HG03175 (cell line): Measurements from ENCODE around the gene TYSND1.
A peak's percentile ranks its signal among the peaks of the same experiment; 100 is the strongest.
"Not testable (repeated sequence)": the region's sequence is repeated elsewhere in the genome, so short reads cannot be mapped to it uniquely, and the experiment has no call there.

Source experiments
- ATAC-seq: cut with Tn5 transposase; IDR thresholded peaks from one replicate; pipeline ENCODE4 v1.9.1; 2021; ENCODE audit warnings: mild to moderate bottlenecking, moderate library complexity; ENCODE audit not compliant: unreplicated experiment

TYSND1 gene

DNA sequence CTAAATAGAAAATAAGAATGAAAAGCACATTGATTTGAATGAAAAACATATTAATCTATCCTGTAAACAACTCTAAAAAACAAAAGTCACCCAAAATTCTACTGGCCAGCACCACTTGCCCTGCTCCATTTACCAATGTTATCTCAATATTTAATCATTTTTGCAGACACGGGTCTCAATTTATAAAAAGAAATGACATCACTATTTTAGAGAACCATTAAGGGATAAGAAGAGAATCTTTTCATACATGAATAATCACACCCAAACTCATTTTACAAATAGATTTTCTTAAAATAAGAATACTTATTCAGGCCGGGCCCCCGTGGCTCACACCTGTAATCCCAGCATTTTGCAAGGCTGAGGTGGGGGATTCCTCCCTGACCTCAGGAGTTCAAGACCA lies 19.9 kb upstream of the TYSND1 start:
- ATAC-seq = no peak

DNA sequence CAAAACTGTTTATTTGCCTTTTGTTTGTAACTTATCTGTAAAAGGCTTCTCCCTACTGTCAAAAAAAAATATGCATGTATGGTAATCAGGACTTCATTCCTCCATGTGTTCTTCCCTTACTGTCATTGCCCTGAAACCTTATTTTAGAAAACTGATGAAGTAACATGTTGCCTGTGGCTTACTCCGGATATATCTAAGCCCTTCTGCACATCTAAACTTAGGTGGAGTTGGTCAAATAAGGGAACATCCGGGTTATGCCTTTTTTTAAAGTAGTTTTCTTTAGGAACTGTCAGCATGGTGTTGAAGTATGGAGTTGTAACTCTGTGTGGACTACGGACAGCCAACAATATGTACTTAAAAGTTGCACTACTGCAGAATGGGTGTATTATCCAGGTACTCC lies 17.7 kb upstream of the TYSND1 start:
- no peak for ATAC-seq

DNA sequence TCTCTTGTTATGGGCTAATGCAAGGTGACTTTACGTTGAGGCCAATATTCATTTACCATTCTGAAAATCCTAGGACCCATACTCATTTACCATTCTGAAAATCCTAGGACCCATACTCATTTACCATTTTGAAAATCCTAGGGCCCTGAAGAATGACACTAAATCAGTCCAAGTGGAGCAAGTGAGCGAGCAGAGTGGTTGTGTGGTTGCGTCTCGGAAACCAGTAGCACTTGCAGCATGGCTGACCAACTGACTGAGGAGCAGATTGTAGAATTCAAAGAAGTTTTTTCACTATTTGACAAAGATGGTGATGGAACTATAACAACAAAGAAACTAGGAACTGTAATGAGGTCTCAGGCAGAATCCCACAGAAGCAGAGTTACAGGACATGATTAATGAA lies 16.9 kb upstream of the TYSND1 start:
- no peak for ATAC-seq

DNA sequence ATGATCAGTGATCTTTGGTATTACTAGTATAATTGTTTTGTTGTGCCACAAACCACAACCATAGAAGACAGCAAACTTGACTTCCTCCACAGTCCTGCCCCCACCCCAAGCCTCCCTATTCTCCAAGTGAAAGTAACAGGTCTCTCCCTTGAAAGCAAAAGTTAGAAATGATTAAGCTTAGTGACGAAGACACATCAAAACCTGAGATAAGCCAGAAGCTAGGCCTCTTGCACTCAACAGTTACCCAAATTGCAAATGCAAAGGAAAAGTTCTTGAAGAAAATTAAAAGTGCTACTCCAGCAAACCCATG lies 16.3 kb upstream of the TYSND1 start:
- ATAC-seq = peak; percentile 95

DNA sequence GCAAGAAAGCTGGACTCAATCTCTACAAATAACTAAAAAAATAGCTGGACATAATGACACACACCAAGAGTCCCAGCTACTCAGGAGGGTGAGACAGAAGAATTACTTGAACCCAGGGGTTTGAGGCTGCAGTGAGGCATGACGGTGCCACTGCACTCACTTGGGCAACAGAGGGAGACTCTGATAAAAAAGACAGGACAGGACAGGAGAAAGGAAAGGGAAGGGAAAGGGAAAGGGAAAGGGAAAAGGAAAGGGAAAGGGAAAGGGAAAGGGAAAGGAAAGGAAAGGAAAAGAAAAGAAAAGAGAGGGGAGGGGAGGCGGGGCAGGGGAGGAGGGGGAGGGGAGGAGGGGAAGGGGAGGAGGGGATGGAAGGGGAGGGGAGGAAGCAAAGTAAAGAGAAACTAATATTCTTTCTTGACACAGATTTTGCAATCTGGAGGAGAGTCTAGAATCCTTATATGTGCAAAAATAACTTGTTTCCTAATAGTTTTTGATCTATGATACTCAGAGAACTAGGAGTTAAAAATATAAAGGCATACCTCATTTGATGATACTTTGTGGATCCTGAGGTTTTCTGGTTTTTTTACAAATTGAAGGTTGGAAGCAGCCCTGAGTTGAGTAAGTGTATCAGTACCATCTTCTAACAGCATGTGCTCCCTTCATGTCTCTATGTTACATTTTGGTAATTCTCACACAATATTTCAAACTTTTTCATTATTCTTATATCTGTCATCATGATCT lies 15.8 kb upstream of the TYSND1 start:
- peak; percentile 40 for ATAC-seq

DNA sequence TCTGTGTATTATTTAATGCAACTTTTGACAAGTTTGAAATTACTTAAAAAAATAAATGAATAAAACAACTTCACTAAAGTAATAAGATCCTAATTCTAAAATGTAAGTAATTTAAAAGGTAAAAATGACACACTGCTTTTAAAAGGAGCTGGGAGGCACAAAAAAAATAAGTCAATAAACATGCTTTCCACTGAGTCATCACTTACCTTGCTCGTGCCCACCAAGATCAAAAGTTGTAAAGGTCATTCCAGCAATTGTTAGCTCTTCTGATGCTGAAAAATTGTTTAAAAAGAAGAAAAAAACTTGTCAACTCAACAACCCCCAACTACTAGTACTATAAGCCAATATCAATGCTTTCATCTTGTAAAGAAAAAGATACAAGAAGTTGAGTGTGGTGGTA lies 14.3 kb upstream of the TYSND1 start:
- ATAC-seq = no peak

DNA sequence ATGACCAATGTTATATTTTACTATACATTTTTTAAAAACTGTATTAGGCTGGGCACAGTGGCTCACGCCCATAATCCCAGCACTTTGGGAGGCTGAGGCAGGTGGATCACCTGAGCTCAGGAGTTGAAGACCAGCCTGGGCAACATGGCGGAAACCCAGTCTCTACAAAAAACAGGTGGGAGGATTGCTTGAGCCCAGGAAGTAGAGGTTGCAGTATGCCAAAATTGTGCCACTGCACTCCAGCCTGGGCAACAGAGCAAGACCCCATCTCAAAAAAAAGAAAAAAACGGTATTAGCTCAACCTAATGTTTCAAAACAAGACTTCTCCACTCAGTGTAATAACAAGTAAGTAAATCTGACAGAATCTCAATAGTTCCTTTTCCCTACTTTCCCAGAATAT lies 12.9 kb upstream of the TYSND1 start:
- not testable (repeated sequence) for ATAC-seq

DNA sequence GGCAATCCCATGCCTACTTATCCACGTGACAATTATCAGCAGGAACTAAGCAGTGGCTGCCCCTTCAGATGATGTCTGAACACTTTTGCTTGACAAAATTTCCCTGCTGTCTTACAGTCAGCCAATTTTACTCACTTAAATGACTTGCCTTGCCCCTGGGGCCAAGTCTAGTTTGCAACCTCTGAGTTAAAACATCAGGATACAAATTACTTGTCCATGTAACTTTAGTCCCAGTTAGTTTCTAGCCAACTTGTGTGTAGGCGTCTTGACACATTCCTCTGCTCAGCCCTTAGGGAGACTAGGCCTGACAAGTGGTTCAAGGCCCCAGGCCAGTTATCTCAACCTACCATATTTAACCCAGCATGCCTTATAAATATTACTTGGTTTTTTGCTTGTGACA lies 11.6 kb upstream of the TYSND1 start:
- ATAC-seq = no peak

DNA sequence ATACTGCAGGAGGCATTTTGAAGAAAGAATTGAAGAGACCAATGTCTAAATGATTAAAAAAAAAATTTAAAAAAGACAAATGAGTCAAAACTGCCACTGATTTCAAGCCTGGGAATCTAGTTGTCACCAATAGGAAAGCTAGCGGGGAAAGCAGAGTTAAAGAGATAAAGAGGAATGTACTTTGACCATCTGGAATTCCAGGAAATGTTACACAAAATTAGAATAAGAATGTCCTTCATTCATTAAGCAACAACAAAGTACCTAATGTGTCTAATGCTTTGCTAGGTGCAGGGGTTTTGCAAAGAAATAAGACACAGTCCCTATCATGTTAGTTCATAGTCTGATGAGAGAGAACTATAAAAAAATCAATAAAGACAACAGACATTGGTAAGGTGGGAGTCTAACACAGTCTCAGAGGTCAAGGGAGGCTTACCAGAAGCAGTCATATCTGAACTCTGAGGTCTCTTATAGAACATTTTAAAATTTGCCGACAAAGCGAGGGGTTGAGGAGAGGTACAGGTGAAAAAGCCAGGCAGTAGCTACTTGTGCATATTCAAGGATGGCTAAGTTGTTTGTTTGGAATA lies 8.8 kb upstream of the TYSND1 start:
- ATAC-seq = no peak

DNA sequence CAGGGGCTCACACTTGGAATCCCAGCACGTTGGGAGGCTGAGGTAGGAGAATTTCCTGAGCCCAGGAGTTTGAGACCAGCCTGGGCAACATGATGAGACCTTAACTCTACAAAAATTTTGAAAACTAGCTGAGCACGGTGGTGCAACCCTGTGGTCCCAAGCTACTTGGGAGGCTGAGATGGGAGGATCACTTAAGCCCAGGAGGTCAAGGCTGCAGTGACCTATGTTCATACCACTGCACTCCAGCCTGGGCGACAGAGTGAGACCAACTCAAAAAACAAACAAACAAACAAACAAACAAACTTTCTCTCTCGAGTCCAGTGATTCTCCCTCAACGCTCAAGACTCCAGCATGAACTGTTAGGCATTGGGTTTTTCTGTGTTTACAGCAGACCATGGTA lies 2.0 kb upstream of the TYSND1 start:
- ATAC-seq = no peak

DNA sequence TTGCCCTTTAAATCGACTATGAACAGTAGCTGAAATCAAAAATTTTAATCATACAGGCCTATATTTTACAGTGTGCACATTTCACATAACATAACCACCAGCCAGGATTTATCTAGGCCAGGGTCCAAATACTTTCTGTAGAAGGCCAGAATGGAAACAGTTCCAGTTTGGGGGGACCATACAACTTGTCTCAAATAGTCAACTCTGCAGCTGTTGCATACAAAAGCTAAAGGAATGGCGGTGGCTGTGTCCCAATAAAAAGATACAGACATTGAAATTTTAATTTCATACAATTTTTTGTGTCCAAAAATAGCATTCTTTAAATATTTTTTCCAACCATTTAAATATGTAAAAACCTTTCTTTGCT lies 742 bp upstream of the TYSND1 start:
- no peak for ATAC-seq

DNA sequence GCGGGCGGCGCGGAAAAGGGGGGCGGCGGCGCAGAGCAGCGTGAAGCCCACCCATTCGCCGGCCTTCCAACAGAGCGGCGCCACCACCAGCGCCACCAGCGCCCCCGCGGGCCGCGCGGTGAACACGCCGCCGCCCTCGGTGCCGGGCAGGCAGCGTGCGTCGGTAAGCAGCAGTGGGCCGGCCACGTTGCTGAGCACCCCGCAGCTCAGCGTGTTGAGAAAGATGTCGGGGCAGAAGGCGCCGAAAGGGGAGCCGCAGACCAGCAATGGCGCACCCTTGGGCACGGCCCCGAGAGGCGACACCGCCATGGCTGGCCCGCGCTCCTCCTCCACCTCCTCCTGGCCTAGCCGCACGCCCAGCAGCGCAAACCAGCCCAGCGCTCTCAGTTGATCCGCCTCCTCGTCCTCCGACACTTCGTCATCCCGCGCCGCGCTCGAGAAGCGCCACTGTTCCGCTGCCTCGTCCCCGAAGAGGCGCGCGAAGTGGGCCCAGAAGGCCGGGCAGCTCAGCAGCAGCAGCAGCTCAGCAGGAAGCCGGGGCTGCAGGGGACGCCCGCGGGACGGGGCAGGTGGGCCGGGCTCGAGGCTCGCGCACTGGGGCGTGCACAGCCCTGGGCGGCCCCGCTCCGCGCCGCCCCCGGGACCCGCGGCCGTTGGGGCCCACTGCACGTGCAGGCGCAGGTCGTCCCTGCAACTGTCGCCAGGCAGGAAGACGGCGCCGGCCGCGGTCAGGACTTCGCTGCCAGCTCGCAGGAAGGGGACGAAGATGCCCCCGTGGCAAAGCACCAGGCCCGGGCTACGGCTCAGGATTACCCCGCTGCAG lies 623 bp downstream of the TYSND1 start:
- ATAC-seq = peak; percentile 60

DNA sequence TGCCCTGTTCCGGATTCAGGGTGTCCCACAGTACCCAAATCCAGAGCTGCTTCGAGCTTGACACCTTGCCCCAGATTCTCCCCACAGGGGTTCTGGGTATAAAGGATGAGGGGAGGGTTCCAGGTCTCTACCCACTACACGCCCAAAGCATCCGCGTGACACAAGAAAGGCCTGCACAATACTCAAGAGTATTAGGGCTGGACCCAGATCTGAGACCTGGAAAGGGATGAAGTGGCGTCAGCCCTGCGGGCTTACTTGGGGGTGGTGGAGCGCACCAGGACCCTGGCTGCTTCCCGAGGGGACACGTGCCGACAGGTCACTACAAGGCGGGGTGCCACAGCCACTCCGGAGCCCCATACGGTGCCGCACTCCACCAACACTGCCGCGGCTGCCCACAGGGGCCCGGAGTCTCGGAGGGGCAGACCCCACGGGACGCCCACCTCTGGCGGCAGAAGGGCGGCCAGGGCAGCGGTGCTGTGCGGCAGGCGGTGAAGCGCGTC lies 1.3 kb downstream of the TYSND1 start:
- ATAC-seq = peak; percentile 20

DNA sequence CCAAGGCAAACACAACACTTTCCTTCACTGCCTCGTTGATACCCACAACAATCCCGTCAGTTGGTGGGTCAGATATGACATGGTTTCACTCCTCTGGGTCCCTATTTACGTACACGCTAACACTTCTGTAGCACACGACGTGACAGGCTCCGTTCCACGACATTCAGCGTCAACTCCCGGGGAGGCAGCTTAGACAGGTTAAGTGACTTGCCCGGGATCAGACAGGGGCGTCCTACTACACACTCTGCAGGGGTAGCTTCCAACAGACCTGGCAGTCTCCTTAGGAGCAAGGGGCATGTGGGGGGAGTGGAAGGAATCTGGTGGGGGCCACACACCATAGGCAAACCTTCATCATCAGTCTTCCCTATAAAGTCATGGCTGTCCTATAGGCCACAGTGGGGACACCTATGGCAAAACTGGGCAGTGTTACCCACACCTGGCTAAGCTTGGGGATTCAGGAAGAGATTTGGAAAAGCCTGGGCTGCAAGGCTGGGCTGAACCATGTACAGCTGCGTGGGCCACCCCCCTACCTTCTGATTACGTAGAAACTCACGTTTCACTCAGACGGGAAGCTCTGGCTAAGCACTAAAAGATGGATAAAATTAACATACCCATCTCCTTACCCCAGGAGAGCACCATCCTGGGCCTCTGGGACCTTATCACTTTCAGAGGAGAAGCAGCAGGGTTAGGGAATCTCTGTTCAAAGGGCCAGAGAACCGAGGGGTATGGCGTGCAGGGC lies 2.0 kb downstream of the TYSND1 start:
- ATAC-seq = no peak

DNA sequence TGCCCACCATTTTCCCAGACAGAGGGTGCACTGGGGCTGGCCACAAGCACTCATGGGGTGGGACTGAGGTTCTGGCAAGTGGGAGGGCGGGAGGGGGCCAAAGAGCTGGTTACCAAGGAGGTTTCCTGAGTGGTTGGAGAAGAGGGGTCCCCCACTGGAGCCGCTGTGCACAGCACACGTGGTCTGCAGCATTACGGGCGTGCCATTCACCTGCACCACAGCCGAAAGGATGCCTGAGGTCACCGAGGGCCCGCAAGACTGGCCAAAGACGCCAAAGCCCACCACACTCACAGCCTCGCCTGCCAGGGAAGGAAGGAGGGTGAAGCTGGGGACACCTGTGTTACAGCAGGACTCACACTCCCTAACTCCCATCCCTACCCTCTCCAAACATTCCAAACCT lies 3.9 kb downstream of the TYSND1 start:
- ATAC-seq = no peak

DNA sequence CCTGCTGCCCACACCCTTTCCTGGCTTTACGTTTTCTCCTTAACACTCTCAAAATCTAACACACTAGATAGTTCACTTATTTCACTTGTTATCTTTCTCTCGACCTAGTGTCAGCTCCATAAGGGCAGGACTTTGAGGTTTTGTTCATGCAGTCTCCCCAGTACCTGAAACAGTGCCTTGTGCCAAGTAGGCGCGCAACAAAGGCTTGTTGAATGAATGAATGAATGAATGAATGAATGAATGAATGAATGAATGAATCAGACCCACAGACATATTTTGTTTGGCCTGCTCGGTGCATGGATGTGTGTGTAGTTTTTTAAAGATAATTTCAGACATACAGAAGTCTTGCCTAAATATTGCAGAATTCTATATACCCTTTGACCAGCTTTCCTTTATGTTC lies 6.2 kb downstream of the TYSND1 start:
- no peak for ATAC-seq

DNA sequence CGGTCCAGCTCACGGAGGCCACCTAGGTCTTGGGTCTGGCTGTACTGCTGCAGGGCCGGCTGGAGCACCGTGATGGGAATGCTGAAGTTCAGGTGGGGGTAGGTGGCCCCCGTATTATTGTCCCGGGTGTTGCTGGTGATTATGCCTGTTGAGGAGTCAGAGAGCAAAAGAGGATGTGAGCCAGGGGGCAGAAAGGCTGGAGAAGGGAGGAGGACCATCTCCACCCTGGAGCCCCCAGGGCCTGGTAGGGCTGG lies 6.6 kb downstream of the TYSND1 start:
- no peak for ATAC-seq

DNA sequence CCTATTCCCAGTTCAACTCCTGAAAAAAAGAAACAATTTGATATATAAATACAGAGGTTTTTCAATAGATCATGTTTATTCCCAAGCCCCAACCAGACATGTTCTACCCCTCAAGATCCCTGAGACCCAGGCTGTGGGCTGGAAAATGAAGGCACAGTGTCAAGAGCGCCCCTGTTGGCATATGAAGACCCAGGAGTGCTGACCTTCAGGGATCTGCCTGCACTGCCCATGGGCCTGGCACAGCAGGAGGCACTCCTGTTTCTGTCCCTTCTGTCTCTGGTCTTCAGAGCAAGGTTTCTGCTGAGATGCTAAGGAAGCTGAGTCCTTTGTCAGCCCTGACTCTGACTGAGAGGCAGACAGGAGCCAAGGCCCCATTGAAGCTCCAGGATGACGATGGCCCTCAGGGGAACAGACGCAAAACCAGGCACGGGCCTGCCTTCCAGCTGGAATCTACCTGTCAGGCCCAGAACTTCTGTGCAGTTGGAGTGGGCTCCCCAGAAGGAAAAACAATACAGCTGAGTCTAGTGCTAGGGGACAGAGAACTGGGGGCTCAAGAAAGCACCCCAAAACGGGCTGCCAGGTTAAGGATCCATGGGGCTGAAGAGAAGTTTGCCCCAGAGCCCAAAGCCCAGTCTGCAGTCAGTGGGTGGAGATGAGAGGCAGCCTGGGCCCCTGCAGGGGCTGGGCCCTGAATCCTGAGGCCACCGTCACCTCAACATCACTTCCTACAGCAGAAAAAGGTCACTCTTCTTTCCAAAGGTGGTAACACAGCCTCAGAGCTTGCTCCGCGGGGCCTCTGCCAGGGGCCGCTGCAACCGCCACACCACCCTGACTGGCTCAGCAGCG lies 7.1 kb downstream of the TYSND1 start:
- ATAC-seq = no peak

DNA sequence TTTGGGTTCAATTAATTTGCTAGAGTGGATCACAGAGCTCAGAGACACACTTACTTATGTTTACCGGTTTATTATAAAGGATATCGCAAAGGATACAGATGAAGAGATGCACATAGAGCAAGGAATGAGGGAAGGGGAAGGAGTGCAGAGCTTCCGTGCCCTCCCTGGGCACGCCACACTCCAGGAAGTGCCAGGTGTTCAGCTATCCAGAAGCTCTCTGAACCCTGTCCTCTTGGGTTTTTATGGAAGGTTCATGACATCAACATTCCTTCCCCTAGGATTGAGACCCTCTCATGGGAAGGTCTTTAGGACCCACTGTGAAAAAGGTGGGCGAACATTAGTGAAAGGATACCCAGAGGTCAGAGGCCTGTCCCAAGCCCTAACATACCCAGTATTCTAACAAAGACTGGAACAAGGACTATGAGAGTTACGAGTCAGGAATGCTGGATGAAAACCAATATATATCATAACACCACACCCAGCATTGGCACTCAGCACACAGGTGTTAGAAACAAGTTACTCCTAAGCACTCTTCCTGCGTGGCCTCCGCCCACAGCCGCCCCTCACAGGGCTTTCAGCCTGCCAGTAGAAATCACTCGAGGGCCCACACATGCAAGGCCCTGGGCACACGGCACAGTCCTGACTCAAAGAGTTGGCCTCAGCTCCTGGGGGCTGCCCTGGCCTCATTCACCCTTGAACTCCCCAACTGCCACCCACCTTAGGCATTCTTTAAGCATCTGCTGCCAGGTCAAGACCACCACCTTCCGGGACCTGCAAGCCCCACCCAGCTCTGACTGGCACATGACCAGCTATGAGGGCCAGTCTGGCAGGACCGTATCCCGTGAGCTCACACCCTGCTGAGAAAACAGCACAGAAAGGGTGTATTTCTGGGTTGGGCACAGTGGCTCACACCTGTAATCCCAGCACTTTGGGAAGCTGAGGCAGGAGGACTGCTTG lies 8.3 kb downstream of the TYSND1 start:
- ATAC-seq = no peak

DNA sequence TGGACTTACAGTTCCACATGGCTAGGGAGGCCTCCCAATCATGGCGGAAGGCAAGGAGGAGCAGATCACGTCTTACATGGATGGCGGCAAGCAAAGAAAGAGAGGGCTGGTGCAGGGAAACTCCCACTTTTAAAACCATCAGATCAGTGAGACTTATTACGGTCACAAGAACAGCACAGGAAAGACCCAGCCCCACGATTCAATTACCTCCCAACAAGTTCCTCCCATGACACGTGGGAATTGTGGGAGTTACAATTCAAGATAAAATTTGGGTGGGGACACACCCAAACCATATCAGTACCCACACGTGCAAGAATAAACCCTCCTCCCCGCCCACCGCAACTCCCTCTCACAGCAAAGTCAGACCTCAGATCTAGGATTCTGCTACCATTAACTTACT lies 9.4 kb downstream of the TYSND1 start:
- ATAC-seq = no peak
